ENCODE measurements around the gene SLC9A9.

DNA sequence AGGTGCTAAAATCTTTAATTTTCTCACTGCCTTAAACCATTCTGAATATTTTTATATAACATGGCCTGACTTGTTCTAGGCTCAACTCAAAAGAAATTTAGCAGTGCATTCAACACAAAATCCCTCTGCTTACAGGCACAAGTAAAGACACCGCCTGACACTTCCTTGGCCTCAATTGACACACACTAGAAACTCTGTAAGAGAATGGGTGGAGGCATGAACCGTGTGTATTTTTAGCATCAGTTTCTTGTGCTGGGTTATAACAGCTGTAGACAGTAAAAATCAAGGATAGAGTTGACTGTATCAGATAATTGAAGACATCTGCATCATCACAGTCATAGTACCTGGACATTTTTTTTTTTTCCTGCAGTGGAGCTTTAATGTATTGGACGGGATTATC is 54.3 kb downstream of the SLC9A9 start:
- no peak for TF ChIP-seq POLR2A (IDR thresholded peaks at IDR 0.05; ENCODE audit: control extremely low read depth in 1 of 2, low read depth in 2 of 2, low read length in 2 of 2)
- no peak for TF ChIP-seq EZH2 (IDR thresholded peaks at IDR 0.05; ENCODE audit: low read depth, low read length, severe bottlenecking)
- no peak for TF ChIP-seq EP300 (IDR thresholded peaks at IDR 0.05; ENCODE audit: borderline replicate concordance in 1 of 2, low read depth in 2 of 2, low read length in 2 of 2)
- TF ChIP-seq, protein P1, sequence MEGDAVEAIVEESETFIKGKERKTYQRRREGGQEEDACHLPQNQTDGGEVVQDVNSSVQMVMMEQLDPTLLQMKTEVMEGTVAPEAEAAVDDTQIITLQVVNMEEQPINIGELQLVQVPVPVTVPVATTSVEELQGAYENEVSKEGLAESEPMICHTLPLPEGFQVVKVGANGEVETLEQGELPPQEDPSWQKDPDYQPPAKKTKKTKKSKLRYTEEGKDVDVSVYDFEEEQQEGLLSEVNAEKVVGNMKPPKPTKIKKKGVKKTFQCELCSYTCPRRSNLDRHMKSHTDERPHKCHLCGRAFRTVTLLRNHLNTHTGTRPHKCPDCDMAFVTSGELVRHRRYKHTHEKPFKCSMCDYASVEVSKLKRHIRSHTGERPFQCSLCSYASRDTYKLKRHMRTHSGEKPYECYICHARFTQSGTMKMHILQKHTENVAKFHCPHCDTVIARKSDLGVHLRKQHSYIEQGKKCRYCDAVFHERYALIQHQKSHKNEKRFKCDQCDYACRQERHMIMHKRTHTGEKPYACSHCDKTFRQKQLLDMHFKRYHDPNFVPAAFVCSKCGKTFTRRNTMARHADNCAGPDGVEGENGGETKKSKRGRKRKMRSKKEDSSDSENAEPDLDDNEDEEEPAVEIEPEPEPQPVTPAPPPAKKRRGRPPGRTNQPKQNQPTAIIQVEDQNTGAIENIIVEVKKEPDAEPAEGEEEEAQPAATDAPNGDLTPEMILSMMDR (IDR thresholded peaks at IDR 0.05; ENCODE audit: control extremely low read depth in 1 of 3, insufficient read depth in 1 of 3, low read depth in 1 of 3, low read length in 3 of 3): no peak
- TF ChIP-seq, protein P2, sequence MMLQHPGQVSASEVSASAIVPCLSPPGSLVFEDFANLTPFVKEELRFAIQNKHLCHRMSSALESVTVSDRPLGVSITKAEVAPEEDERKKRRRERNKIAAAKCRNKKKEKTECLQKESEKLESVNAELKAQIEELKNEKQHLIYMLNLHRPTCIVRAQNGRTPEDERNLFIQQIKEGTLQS (IDR thresholded peaks at IDR 0.05; ENCODE audit: insufficient read depth, low read depth, low read length): no peak
- no peak for TF ChIP-seq TAF1 (IDR thresholded peaks at IDR 0.05; ENCODE audit: low read depth, low read length)
- TF ChIP-seq CBX8 (IDR thresholded peaks at IDR 0.05; ENCODE audit: borderline replicate concordance, low read depth, low read length): no peak
- no peak for TF ChIP-seq SP1 (IDR thresholded peaks at IDR 0.05; ENCODE audit: low read depth, low read length)
- no peak for TF ChIP-seq RAD21 (IDR thresholded peaks at IDR 0.05 in 1 of 2, conservative IDR thresholded peaks at IDR 0.05 in 1 of 2; ENCODE audit: low read depth in 2 of 2, low read length in 2 of 2)
- TF ChIP-seq, protein P3, sequence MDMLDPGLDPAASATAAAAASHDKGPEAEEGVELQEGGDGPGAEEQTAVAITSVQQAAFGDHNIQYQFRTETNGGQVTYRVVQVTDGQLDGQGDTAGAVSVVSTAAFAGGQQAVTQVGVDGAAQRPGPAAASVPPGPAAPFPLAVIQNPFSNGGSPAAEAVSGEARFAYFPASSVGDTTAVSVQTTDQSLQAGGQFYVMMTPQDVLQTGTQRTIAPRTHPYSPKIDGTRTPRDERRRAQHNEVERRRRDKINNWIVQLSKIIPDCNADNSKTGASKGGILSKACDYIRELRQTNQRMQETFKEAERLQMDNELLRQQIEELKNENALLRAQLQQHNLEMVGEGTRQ (IDR thresholded peaks at IDR 0.05; ENCODE audit: low read length): no peak
